Trophoblast cell (in vitro differentiated cells and primary cell): ENCODE measurements around the gene COL4A2.
A peak's percentile ranks its signal among the peaks of the same experiment; 100 is the strongest.

ENCODE experiments used
- DNase-seq, 2 donors: peaks; one replicate each; pipeline ENCODE4 v3.0.0-alpha.2; 2016
- H2AFZ ChIP-seq: 2 replicates; pipeline ENCODE4 v1.6.1; 2013; ENCODE audit warnings: low read length, moderate library complexity, mild to moderate bottlenecking; ENCODE audit not compliant: insufficient read depth, poor library complexity
- H2AK5ac ChIP-seq: 2 replicates; pipeline ENCODE4 v1.6.1; 2013; ENCODE audit warnings: mild to moderate bottlenecking, low read length
- H2BK120ac ChIP-seq: 2 replicates; pipeline ENCODE4 v1.6.1; 2013; ENCODE audit warnings: low read length, mild to moderate bottlenecking, moderate library complexity; ENCODE audit not compliant: insufficient read depth, poor library complexity
- H2BK12ac ChIP-seq: 2 replicates; pipeline ENCODE4 v1.6.1; 2013; ENCODE audit warnings: mild to moderate bottlenecking, low read length, moderate library complexity
- H2BK5ac ChIP-seq: 2 replicates; pipeline ENCODE4 v1.6.1; 2013; ENCODE audit warnings: low read length, low read depth, moderate library complexity, mild to moderate bottlenecking; ENCODE audit not compliant: poor library complexity
- H3K14ac ChIP-seq: 2 replicates; pipeline ENCODE4 v1.6.1; 2013; ENCODE audit warnings: mild to moderate bottlenecking, low read length
- H3K18ac ChIP-seq: 2 replicates; pipeline ENCODE4 v1.6.1; 2013; ENCODE audit warnings: mild to moderate bottlenecking, low read length
- H3K23ac ChIP-seq: 2 replicates; pipeline ENCODE4 v1.6.1; 2013; ENCODE audit warnings: low read length
- H3K27ac ChIP-seq: 2 replicates; pipeline ENCODE4 v1.5.1; 2013; ENCODE audit warnings: low read depth, mild to moderate bottlenecking, inconsistent platforms, low read length, moderate library complexity
- H3K27me3 ChIP-seq: 2 replicates; pipeline ENCODE4 v1.6.1; 2013; ENCODE audit warnings: inconsistent platforms, mild to moderate bottlenecking, low read length, moderate library complexity; ENCODE audit not compliant: insufficient read depth
- H3K36me3 ChIP-seq, 2 experiments: 1 replicate in 1 of 2; 2 replicates in 1 of 2; pipeline ENCODE4 v1.6.1; 2013; ENCODE audit warnings: low read length in 2 of 2, mild to moderate bottlenecking in 2 of 2, moderate library complexity in 1 of 2; ENCODE audit not compliant: insufficient read depth in 2 of 2, control insufficient read depth in 1 of 2
- H3K4ac ChIP-seq: 2 replicates; pipeline ENCODE4 v1.6.1; 2013; ENCODE audit warnings: low read depth, mild to moderate bottlenecking, low read length, moderate library complexity
- H3K4me1 ChIP-seq, 2 experiments: 1 replicate in 1 of 2; 2 replicates in 1 of 2; pipeline ENCODE4 v1.6.1; 2013; ENCODE audit warnings: low read length in 2 of 2, mild to moderate bottlenecking in 2 of 2, moderate library complexity in 1 of 2; ENCODE audit not compliant: insufficient read depth in 2 of 2, control insufficient read depth in 1 of 2
- H3K4me2 ChIP-seq: 2 replicates; pipeline ENCODE4 v1.6.1; 2013; ENCODE audit warnings: inconsistent platforms, mild to moderate bottlenecking, low read length, moderate library complexity
- H3K4me3 ChIP-seq: 2 replicates; pipeline ENCODE4 v1.5.1; 2013; ENCODE audit warnings: mild to moderate bottlenecking, low read depth, low read length, inconsistent platforms
- H3K79me1 ChIP-seq: one replicate; pipeline ENCODE4 v1.6.1; 2013; ENCODE audit warnings: low read length
- H3K79me2 ChIP-seq: 2 replicates; pipeline ENCODE4 v1.6.1; 2013; ENCODE audit warnings: low read length, mild to moderate bottlenecking; ENCODE audit not compliant: control insufficient read depth, insufficient read depth, poor library complexity
- H3K9ac ChIP-seq: 2 replicates; pipeline ENCODE4 v1.6.1; 2013; ENCODE audit warnings: mild to moderate bottlenecking, low read length
- H3K9me3 ChIP-seq: 2 replicates; pipeline ENCODE4 v1.6.1; 2013; ENCODE audit warnings: low read depth, mild to moderate bottlenecking, control low read depth, inconsistent platforms, low read length; ENCODE audit not compliant: insufficient read depth
- H4K12ac ChIP-seq: 2 replicates; pipeline ENCODE4 v1.6.1; 2013; ENCODE audit warnings: low read depth, mild to moderate bottlenecking, low read length, moderate library complexity
- H4K8ac ChIP-seq: 2 replicates; pipeline ENCODE4 v1.6.1; 2013; ENCODE audit warnings: low read depth, mild to moderate bottlenecking, low read length, moderate library complexity
- H4K91ac ChIP-seq: one replicate; pipeline ENCODE4 v1.6.1; 2013; ENCODE audit warnings: low read depth, mild to moderate bottlenecking, low read length, moderate library complexity
- WGBS: extraction: QIAGEN DNeasy Blood & Tissue Kit; methylation state at CpG from one replicate; pipeline ENCODE4 v1.1.7; 2013; ENCODE audit warnings: missing lambda C conversion rate; ENCODE audit not compliant: insufficient read length, insufficient coverage; ENCODE audit errors: extremely low coverage; 5-methylcytosine and 5-hydroxymethylcytosine counted together

COL4A2 gene

DNA sequence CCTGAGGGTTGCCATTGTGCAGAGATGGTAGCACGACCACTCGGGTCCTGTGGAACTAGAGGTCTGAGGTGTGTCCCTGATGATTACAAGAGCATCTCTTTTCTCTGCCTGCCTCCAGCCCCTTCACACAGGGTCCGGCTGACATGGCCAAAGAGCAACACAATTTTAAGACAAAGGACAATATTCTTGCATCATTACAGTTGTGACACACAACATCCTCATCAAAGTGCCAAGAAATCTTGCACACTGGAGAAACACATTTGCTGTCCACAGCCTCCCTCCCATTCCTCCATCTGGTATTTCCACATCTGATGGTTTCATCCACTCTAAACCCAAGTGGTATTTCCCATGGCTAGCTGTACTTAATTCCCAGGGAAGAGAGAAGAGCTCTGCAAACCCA, 12.9 kb upstream of the COL4A2 start:
- Histone ChIP-seq H3K4ac (no peak overlapping the region), H2BK120ac (no peak overlapping the region)
- WGBS = no CpG with 5 or more reads among the region's 3 CpGs

DNA sequence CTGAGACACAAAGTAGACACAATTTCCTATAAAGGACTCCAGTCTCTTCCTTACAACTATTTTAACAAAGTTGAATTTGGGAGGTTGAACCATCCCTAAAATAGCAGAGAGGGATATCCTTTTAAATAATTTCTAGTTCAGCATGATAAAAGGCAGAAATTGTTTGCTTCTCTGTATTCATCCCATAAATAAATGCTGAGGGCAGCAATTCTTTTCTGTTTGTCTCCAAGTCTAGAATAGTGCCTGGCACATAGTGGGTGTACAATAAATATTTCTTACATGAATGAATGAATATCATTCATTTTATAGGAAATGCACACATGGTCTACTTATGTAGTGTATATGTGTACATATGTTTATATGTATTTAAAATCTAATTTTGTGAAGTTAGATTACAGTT, 12.5 kb upstream of the COL4A2 start:
- Histone ChIP-seq H3K4me2 (no peak overlapping the region), H3K27me3 (no peaks in the 10 kb centered on the region)
- no peak for DNase-seq

More for the DNA sequence above, 12.9 kb upstream of the COL4A2 start:
- no peak overlapping the region for H4K12ac ChIP-seq
- H3K4me3 ChIP-seq = no peak overlapping the region
- peaks cover 0 to 3% of the 10 kb centered on the region in 2 experiments for H3K4me1 ChIP-seq
- H3K9ac ChIP-seq = no peak overlapping the region
- H2BK12ac ChIP-seq = no peak overlapping the region
- no peak overlapping the region for H3K27ac ChIP-seq
- H3K9me3 ChIP-seq = no peaks in the 10 kb centered on the region
- H3K23ac ChIP-seq = no peak overlapping the region
- H3K79me2 ChIP-seq = no peaks in the 10 kb centered on the region
- H3K36me3 ChIP-seq = peaks cover 18 to 27% of the 10 kb centered on the region in 2 experiments
- H2AK5ac ChIP-seq = no peak overlapping the region
- H2BK5ac ChIP-seq = no peak overlapping the region
- no peak for DNase-seq
- no peak overlapping the region for H4K8ac ChIP-seq
- no peak overlapping the region for H4K91ac ChIP-seq
- no peaks in the 10 kb centered on the region for H3K79me1 ChIP-seq
- no peak overlapping the region for H2AFZ ChIP-seq
- no peak overlapping the region for H3K4me2 ChIP-seq
- no peaks in the 10 kb centered on the region for H3K27me3 ChIP-seq
- H3K14ac ChIP-seq = no peak overlapping the region
- H3K18ac ChIP-seq = no peak overlapping the region

DNA sequence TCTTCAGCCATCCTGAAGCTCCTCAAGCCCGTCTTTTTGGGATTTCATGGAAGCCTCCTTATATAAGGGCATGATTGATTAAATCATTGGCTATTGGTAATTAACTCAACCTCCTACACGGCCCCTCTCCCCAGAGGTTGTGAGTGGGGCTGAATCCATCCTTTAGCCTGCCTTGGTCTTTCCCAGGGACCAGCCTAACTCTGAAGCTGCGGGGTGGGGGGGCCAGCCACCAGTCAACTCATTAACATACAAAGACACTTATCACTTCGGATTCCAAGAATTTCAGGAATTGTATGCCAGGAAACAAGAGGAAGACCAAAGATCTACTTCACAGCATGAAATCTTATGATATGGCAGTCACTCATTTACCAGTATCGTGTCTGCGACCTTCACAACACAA, 10.1 kb upstream of the COL4A2 start:
- Histone ChIP-seq H3K79me2 (peaks cover under 1% of the 10 kb centered on the region), H3K4me3 (no peak overlapping the region), H2AFZ (no peak overlapping the region), H4K12ac (no peak overlapping the region), H3K14ac (no peak overlapping the region), H3K23ac (no peak overlapping the region), H3K27me3 (no peaks in the 10 kb centered on the region), H3K4me2 (no peak overlapping the region), H2BK120ac (no peak overlapping the region), H2AK5ac (no peak overlapping the region), H3K4me1 (peaks cover 6 to 15% of the 10 kb centered on the region in 2 experiments), H2BK12ac (no peak overlapping the region), H3K36me3 (peaks cover 12 to 18% of the 10 kb centered on the region in 2 experiments), H2BK5ac (no peak overlapping the region), H3K9me3 (no peaks in the 10 kb centered on the region), H3K27ac (no peak overlapping the region), H4K8ac (no peak overlapping the region), H3K18ac (no peak overlapping the region), H4K91ac (no peak overlapping the region), H3K4ac (peak overlapping the region; percentile 52), H3K9ac (no peak overlapping the region), H3K79me1 (peaks cover 4% of the 10 kb centered on the region)
- no peak for DNase-seq
- no CpG with 5 or more reads among the region's 6 CpGs for WGBS

More for the DNA sequence above, 12.5 kb upstream of the COL4A2 start:
- no peak overlapping the region for H2AFZ ChIP-seq
- no peaks in the 10 kb centered on the region for H3K9me3 ChIP-seq
- H3K14ac ChIP-seq = no peak overlapping the region
- peaks cover 0 to 5% of the 10 kb centered on the region in 2 experiments for H3K4me1 ChIP-seq
- H3K36me3 ChIP-seq = peaks cover 17 to 26% of the 10 kb centered on the region in 2 experiments
- no peak overlapping the region for H2BK120ac ChIP-seq
- H3K18ac ChIP-seq = no peak overlapping the region
- H3K79me2 ChIP-seq = no peaks in the 10 kb centered on the region
- H3K9ac ChIP-seq = no peak overlapping the region
- no peak overlapping the region for H2AK5ac ChIP-seq
- no peak overlapping the region for H4K12ac ChIP-seq
- no peak overlapping the region for H3K27ac ChIP-seq
- H4K91ac ChIP-seq = no peak overlapping the region
- no peaks in the 10 kb centered on the region for H3K79me1 ChIP-seq
- H2BK5ac ChIP-seq = no peak overlapping the region
- H3K4ac ChIP-seq = no peak overlapping the region
- no peak overlapping the region for H3K4me3 ChIP-seq
- no peak overlapping the region for H2BK12ac ChIP-seq
- no peak overlapping the region for H4K8ac ChIP-seq
- H3K23ac ChIP-seq = no peak overlapping the region

DNA sequence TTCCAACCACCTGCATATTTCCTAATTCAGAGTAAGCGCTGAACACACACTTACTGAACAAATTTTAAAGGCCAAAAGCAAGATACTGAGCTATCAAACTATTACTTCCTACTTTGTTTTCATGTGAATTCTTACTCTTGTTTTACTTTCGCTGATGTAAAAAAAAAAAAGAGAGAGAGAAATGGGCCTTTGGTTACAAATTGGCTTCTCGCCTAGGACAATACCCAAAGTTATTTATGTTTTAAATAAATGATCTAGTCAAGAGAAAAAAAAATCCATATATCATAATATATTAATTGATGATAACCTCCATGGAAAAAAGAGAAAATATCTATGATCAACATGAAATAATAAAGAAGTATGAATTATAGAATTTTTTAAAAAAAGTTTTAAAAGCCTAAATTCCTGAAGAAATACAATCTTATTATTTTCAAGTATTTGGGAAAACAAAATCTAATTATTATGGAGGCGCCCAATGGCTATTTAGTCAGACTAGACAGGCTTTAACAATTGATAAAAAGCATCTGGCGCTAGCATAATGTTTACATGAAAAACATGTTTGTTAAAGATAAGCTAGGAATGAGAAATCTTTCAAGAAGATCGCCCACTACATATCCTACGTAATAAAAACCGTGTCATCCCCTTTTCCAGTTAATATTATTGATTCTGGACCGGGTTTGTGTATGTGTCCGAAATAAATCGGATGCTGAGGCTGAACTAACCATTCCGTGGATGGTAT, 9.1 kb upstream of the COL4A2 start:
- Histone ChIP-seq H2BK12ac (no peak overlapping the region), H3K9ac (no peak overlapping the region), H2AFZ (no peak overlapping the region), H3K4me2 (no peak overlapping the region), H4K8ac (no peak overlapping the region), H4K91ac (no peak overlapping the region), H2BK5ac (no peak overlapping the region), H3K27me3 (no peaks in the 10 kb centered on the region), H3K23ac (no peak overlapping the region), H3K36me3 (peaks cover 11 to 22% of the 10 kb centered on the region in 2 experiments), H3K79me2 (peaks cover 3% of the 10 kb centered on the region), H3K79me1 (peaks cover 4% of the 10 kb centered on the region), H2BK120ac (no peak overlapping the region), H3K18ac (no peak overlapping the region), H2AK5ac (no peak overlapping the region), H4K12ac (no peak overlapping the region), H3K27ac (no peak overlapping the region), H3K4me1 (peaks cover 10 to 19% of the 10 kb centered on the region in 2 experiments), H3K9me3 (no peaks in the 10 kb centered on the region), H3K14ac (no peak overlapping the region), H3K4ac (no peak overlapping the region), H3K4me3 (no peak overlapping the region)
- DNase-seq = peak in 1 of 2 donors; percentile 36
- no CpG with 5 or more reads among the region's 12 CpGs for WGBS
